NK-92 treated with Interleukin-12 subunit alpha and Interleukin-12 subunit beta, amount 100 ng/mL, for 24 hours (cell line): ENCODE measurements around the gene INS.

Source experiments
- DNase-seq: peaks from one replicate; lab custom pipeline; 2025; lab: John Stamatoyannopoulos, UW

INS gene

DNA sequence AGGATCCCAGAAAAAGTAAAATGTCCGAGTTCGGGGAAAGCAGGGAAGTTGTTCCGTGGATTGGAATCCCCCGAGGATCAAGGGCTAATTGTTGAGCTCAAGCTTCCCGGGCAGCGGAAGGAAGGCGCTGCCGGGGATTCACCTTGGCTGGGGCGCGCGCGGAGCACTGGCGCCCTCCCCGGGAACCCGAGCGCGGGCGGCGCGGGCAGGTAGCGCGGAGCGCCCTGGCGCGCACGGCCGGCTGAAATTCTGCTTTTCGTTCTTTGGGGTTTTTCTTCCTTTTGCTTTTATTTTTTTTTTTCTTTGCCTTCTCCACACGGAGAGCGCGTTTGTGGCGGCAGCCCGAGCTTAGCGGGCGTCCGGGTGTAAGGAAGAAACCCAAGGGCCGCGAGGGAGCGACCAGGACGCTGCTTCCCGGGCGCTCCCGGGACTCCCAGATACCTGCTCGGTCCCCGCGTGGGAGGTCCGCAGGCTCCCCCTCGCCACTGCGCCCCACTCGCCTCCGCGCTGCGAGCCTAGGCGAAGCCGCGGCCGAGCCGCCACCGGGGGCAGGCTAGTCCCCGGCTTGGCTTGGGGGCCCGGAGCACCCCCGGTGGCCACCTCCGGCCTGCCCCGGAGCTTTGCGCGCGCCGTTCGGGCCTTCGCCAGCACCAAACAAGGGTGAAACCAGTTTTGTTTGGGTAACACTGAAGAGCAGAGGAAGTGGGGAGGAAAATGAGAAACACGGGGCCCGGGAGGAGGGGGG lies 17.0 kb downstream of the INS start:
- no peak for DNase-seq

DNA sequence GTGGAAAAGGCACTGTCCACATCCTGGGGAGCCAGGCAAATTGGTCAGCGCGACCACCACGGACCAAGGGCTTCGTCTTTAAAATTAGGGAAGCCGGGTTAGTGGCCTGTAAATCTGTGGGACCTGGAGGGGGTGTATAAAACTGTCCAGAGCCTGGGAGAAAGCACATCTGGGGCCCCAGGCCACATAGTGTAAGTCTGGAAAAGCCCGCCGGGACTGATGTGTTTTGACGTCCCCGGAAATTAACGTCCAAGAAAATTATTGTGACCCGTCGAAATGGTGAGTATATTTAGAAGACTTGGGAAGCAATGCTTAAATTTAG lies 17.6 kb downstream of the INS start:
- no peak for DNase-seq

DNA sequence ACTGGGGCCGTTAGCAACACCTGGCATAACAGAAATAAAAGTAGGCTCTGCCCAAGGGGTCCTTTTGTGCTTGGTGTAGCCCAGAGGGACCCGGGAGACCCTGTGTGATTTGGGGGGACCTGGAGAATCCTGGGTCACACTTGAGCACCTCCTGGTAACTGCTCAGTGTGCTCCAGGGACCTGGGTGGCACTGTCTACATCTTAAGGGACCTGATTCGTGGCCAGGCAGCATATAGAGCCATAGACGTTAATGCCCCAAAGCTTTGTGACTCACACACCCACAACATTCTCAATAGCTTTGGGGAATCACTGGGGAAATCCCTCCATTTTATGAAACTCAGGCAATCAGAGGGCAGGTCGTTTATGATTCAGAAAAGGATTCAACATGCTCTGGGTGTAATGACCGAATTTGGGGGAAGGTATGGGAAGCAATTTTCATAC lies 18.2 kb downstream of the INS start:
- DNase-seq, result no peak

DNA sequence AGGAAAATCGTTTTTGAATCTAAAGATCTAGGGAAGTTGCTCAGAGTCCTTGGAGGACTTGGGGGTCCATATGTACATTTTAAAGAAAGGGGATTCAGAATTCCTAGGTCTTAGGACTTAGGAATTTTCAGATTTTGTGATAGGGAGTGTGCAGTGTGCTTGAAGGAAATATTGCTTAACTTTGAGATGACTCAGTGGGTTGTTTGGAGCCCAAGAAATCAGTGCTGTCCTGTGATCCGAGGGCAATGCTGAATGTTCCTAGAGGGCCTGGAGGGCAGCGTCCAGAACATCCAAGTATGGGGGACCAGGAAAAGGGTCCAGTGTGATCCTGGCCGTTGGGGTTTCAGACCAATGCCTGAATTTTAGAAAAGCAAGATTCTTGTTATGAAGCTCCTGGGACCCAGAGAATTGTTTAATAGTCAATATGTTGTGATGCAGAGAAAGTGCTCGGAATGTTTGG lies 18.7 kb downstream of the INS start:
- no peak for DNase-seq

DNA sequence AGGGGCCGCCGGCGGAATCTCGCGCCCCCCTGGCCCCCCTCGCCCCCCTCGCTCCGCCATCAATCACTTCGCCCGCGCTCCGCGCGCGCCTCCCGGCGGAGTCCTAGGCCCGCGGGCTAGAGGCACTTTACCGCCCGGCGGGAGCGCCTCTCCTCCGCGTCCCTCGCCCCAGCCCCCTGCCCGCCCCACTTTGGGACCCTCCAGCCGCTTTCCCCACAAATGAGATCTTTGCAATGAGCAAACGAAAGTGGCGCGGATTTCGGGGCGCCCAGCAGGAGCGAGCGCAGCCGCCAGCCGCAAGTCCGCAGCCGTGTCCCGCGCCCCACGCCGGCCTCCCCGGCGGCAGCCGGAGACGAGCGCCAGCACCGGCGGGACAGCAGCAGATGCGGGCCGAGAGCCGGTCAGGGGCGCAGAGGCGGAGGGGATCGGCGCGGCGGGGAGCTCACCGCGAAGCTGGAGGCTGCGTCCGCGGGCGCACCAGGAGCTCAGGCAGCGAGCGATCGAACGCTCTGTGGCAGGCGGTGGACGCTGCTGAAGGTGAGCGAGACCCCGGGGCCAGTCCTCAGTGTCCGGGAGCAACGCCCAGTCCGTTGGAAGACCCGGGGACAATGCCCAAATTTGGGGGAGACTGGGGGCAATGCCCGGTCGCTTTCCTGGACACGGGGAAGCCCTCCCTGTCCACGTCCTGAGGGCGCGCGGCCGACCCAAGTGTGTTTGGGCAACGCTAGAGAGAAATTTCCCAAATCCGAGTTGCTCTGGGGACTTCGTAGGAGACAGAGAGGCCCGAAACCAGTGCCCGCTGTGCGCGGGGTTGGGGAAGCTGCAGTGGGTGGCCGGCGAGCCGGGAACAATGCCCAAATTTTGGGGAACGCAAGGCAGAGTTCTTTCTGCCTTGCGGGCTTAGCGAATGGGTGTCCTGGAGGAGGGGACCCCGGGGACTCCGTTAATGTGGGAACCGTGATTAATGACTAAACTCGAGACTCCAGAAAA lies 20.3 kb downstream of the INS start:
- no peak for DNase-seq

DNA sequence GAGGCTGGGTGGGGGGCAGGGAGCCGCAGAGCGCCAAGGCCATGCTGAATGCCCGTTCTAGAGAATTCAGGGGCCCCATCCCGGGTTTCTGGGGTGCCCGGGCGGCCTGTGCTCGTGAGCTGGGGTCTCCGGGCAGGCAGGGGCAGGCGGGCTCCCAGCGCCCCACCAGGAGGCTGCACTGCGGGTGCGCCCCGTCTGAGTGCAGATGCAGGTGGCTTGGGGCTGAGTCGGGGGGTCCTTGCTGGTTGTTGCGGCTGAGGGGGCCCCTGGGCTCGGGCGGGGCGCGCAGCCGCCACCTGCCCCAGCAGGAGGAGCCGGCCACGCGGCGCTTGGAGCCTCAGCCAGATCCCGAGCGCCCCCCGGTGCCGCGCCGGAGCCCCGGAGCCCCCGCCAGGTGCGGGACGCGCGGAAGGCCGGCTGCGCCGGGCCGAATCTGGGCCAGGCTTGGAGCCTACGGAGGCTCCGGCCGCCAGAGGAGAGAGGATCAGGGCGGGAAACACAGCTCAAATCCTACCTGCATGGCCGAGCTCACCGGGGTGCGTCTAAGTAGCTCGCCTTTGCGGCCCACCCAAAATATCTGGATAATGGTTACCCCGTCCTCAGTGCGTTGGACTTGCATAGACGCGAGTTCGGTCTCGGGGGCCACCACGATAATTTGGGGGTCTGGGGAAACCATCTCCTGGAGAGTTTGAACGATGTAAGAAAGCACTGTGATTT lies 21.2 kb downstream of the INS start:
- no peak for DNase-seq

DNA sequence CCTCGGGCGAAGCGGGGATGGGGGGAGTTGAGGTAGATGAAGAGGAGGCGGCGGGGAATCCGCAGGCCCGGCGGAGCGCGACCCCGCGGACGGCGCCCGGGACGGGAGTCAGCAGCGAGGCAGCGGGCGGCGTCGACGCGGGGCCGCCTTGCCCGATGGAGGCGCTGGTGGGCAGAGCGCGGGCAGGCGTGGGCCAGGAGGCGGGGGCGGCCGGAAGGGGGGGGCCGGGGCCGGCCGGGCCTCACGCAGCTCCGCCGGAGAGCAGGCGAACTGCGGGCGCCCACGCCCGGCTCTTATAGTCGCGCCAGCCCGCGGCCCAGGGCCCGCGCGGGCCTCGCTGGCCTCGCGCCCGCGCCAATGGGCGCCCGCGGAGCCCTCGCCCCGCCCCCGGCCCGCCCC lies 21.9 kb downstream of the INS start, which contains the start of gene IGF2:
TSS of gene IGF2 (minus strand) at position 267 of the 399 bp plus-strand sequence. CDS start 3,866 bp downstream, outside the sequence.
- no peak for DNase-seq

DNA sequence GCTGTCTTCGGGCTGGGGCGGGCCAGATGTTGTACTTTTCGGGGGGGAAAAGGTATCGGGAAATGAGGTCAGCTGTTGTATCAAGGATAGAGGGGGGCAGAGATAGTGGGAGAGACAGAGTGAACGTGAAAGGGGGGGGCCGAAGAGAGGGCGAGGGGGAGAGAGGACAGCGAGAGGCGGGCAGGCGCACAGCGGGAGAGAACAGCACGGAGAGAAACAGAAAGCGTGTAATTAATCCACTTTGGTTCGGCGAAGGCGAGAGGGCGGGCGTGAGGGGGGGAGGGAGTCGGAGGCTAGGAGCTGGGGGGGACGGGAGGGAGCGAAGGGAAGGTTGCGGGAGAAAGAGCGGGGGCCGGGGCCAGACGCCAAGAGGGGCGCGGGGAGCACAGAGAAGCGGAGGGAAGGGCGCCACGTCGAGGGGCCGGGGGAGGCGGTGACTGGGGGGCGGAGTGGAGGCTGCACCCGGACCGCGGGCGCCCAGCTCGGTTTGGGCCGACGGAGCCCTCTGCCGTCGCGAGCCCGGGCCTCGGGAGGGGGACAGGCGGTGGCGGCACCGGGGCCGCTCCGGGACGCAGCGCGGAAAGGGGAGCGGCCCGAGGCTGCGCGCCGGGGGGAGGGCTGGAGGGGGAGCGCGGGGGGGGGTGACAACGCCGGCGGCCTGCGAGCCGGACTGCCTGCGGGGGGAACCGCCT lies 22.4 kb downstream of the INS start:
- DNase-seq, result no peak

DNA sequence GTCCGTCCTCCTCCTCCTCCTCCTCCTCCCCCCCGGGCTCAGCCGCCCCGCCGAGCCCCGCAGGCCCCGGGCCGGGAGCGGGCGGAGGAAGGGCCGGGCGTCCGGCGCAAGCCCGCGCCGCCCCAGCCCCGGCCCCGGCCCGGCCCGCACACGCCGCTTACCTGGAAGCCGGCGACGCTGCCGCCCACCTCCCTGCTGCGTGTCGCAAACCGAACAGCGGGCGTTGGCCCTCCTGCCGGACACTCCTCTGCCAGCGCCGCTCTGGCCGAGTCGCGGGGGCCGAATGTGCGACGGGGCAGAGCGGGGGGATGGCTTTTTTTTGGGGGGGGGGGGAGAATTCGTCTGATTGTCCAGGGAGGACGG lies 23.0 kb downstream of the INS start:
- no peak for DNase-seq

DNA sequence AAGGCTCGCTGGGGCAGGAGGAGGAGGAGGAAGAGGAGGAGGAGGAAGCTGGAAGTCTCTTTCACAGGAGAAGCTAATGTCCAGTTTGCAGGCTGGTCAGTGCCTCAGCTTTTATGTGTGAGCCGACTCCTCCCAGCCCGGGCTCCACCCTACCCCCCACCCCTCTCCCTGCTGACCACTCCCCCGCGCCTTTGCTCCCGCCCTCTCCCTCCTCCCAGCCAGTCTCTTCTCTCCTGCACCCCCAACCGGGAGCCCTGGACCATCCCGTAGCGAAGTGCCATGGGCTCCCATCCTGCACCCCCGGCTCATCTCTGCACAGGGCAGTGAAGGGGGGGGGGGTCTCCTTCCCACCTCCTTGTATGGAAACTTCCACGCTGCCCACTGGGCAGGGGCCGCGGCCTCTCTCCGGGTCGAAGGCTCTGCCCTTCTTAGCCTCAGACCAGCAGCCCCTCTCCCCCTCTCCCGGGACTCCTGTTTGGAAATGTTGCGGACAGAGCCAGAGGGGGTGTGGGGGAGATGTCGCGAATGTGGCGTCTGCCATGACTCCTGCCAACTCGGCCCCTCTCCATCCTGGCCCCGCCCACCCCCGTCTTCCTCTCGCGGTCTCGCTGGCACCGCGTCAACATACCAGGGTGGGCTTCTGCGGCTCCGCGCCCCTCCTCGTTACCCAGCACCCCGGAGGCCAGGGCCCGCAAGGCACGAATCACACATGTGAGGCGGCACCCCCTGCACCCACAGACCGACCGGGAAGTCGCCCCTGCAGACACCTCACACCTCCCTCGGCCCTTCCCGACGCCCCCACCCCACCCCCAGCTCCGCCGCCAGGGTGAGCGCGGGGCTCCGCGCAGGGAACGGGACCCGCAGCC lies 23.6 kb downstream of the INS start:
- DNase-seq, result no peak

DNA sequence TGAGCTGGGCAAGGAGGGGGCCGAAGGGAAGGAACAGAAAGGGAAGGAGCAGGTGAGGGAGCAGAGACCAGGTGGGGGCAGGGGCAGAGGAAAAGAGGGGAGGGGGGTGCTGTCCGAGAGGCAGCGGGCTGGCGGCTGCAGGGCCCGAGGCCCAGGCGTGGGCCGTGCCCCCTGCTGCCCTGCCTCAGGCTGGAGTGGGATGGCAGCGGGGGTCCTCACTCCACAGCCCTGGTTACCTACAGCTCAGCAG lies 24.1 kb downstream of the INS start:
- DNase-seq, result no peak

DNA sequence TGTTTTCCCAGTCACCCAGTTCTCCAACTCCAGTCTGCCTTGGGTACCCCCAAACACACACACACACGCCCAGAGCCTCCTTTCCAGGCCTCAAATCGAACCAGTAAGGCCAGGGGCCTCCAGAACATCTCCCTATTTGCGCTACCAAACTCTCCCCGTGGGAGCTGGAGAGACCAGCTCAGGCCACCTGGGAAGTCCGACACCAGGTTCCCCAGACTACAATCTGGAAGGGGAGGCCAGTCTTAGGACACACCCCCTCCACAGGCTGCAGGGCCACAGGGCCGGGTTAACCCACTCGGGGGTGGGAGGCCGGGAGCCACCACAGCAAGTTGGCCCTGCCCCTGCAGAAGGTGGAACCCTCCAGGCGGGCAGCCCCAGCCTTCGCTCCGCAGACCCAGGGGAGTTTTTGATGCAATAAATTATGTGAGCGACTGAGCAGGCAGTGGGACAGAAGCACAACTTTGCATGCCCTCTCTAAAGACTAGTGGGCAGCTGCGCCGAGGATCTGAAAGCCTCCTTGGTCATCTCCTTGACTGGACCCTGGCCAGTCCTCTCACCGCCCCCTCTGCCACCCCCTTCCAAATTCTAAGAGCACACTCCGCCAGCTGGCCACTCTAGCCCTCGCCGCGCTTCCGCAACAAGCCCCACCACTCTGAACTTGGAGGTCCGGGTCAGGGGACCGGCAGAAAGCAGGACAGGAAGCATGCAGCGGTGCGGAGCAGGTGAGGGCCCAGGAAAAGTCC lies 24.6 kb downstream of the INS start:
- DNase-seq, result no peak

DNA sequence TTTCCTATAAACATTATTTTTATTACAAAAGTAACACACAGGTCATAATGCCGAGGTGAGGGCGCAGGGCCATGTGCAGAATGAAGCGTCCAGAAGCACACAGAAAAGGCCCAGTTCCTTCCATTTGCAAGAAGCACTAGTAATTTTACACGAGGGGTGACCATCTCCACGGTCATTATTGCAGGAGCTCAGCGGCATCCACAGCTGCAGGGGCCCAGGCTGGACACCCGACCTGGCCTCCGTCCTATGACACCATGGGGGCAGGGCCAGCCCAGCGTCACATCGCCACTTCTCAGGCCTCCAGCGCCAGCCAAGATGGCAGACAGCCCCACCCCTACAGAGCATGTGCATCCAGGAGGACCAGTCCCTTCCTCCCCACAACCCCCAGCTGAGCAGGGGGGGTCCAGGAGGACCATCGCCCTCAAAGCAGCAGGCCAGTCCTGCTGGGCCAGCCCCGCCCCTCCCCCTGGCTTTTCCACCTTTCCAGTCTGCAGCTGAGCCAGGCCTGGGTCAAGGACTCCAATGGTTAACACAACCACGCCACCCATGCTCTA lies 25.3 kb downstream of the INS start:
- DNase-seq, result no peak

DNA sequence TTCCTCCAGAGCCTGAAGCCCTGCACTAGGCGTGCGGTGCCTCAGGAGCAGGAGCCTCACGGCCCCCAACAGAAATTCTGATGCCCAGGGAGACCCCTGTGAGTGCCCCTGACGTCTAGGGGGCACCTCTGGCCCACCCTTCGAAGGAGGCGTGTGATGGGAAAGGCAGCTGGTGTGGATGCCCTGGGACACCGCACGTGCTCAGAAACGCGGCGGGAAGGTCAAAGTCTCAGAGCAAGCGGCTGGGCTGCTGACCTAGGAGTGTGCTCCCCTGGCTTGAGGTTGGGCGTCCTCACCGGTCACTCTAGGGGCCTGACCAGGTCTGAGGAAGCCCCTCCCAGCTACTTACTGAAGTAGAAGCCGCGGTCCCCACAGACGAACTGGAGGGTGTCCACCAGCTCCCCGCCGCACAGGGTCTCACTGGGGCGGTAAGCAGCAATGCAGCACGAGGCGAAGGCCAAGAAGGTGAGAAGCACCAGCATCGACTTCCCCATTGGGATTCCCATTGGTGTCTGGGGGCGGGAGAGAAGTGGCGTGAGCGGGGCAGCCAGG lies 25.9 kb downstream of the INS start:
- no peak for DNase-seq

DNA sequence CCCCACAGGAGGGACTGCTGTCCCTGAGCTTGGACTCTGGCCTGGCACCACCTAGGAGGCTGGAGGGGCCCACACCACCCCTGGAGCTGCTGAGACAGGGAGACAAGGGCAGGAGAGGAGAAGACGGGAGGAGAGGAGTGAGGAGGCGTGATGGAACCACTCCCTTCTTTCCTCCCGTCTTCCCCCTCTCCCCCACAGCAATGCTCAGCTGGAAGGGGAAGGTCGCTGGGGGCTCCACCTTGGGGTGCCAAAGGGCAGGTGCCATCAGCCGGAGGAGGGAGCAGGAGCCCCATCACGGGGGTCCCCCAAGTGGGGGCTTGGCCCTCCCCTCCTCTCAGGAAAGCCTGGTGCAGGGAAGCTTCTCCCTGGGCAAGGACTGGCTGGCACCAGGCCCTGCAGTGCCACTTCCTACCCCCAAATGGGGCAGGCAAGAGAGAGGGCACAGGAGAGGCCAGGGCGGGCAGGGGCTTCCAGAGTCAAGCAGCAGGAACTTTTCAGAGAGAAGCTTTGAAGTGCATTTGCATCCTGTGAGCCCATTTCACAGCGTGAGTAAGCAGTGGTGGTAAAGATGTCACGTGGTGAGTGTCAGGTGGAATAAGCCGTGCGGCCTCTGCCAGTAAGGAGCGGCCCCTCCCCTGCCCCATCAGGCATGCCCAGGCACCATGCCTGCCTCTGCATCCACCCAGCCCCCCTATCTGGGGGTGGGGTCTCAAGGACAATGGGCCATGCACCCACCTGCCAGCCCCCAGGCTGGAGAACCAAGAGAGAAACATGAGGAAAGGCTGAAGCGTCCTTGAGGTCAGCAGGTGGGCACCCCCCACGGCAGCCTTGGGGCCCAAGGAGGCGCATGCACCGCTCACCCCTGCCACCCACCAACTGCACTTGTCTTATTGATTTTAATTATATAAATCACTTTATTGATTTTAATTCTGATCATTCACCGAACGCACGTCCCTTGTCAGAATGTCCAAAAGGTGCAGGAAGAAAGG lies 26.7 kb downstream of the INS start:
- DNase-seq, result no peak

DNA sequence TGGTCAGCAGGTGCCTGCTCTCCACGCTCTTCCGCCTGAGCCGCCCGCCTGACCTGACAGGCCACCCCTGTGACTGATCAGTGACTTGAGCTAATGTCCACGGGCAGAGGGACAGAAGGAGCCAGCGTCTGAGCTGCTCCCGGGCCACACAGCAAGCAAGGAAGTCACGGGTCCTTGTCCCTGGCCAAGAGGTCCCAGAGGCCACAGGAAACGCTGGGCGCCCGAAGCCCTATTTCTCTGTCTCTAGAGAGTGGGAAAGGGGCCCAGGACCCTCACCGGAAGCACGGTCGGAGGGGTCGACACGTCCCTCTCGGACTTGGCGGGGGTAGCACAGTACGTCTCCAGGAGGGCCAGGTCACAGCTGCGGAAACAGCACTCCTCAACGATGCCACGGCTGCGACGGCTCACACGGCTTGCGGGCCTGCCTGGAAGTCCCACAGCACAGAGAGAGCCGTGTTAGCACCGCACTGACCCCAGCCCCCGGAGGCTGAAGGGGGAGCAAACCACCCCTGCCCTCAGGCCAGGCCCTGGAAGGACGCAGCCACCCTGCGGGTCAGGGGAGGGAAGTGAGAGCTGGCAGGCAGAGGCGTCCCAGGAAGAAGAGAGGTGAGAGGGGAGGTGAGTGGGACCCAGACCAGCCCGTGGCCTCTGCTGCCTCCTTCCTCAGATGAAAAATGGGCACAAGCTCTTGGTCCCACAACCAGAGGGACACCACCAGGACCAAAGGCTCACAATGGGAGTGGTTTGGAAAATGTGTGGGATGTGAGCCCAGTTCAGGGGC lies 27.6 kb downstream of the INS start:
- no peak for DNase-seq

DNA sequence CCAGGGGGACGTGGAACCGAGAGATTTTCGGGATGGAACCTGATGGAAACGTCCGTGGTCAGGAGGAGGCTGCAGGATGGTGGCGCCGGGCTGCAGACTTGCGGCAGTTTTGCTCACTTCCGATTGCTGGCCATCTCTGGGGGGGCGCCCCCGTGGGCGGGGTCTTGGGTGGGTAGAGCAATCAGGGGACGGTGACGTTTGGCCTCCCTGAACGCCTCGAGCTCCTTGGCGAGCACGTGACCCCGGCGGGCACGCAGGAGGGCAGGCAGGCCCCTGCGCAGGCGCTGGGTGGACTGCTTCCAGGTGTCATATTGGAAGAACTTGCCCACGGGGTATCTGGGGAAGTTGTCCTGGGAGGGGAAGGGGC lies 28.2 kb downstream of the INS start:
- DNase-seq, result no peak

DNA sequence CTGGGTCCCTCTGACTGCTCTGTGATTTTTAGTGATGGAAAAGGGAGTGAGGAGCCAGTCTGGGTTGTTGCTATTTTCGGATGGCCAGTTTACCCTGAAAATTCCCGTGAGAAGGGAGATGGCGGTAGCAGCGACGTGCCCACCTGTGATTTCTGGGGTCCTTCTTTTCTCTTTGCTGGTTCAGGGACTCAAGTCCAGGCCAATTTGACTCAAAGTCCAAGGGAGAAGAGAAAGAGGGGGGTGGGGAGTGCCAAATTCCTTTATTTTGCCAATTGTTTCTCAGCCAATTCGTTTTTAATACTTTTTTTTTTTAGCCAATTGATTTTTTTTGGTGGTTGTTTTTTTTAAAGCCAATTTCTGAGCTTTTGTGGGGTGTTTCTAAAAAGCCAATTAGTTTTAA lies 28.8 kb downstream of the INS start:
- DNase-seq, result no peak
